ENCODE data around the gene NEK1. TPM values are rescaled to one million over a fixed set of nuclear protein-coding genes. Genes with fewer than 3 reads are reported as not detected.

Gene NEK1
- polyA plus RNA-seq, 1 of the 3 experiments (the other 2 are of a cell fraction), result 2.0 TPM

DNA sequence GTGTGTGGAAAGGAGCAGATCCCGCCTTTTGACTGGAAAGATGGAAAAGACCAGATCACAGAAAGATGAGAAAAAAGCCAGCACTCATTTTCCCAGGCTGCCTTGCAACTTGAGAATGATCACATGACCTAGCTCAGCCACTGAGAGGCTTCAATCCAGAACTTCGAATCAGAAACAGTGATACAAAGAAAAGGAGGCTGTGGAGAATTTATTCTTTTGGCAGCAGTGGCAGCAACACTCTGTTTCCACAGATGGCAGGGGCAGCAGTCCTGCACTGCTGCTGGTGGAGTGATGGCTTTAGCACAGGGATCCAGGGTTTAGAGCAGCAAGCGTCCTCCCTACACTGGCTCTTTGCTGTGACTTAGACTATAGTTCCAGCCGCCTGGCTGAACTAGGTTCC lies 263.8 kb downstream of the NEK1 start:
- ChIA-PET CTCF (no interaction called here), POLR2A (no interaction called here)
- Histone ChIP-seq H3K36me3 (replicated peaks in 1 of 2; ENCODE audit: control insufficient read depth in 1 of 2, insufficient read depth in 2 of 2, low read length in 1 of 2) (no peaks in the 10 kb centered on the region), H3K27me3 (ENCODE audit: insufficient read depth) (no peaks in the 10 kb centered on the region), H3F3A (replicated peaks; ENCODE audit: insufficient read depth) (no peaks in the 10 kb centered on the region), H4K20me1 (ENCODE audit: insufficient read depth) (no peaks in the 10 kb centered on the region), H3K9me2 (no peaks in the 10 kb centered on the region), H3K79me2 (ENCODE audit: insufficient read depth) (no peaks in the 10 kb centered on the region), H3K4me1 (ENCODE audit: control insufficient read depth in 1 of 2, insufficient read depth in 2 of 2, low read depth in 1 of 2, low read length in 1 of 2) (peaks cover 4 to 5% of the 10 kb centered on the region in 2 experiments; a peak in 1 of 4 replicates), H3K9me3 (no peaks in the 10 kb centered on the region), H3K9ac (no peak overlapping the region), H3K27ac (ENCODE audit: low read depth in 2 of 2, low read length in 1 of 2) (no peak overlapping the region), H3K4me2 (no peak overlapping the region), H2AFZ (ENCODE audit: low read depth) (no peak overlapping the region), H3K4me3 (ENCODE audit: low read depth in 2 of 2, low read length in 1 of 2) (no peak overlapping the region)
- 78% methylated on average over 4 of the region's 4 CpGs for WGBS (ENCODE audit: low lambda C conversion rate)
- DNase-seq, result no peak
- TF ChIP-seq, protein P1, sequence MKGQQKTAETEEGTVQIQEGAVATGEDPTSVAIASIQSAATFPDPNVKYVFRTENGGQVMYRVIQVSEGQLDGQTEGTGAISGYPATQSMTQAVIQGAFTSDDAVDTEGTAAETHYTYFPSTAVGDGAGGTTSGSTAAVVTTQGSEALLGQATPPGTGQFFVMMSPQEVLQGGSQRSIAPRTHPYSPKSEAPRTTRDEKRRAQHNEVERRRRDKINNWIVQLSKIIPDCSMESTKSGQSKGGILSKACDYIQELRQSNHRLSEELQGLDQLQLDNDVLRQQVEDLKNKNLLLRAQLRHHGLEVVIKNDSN (IDR thresholded peaks at IDR 0.05; ENCODE audit: borderline replicate concordance, low read depth), result peak; percentile 40; the same call in 1 of the 2 replicates
- no peak for TF ChIP-seq FOXJ3 (CRISPR knock-in tag; IDR thresholded peaks at IDR 0.05)

DNA sequence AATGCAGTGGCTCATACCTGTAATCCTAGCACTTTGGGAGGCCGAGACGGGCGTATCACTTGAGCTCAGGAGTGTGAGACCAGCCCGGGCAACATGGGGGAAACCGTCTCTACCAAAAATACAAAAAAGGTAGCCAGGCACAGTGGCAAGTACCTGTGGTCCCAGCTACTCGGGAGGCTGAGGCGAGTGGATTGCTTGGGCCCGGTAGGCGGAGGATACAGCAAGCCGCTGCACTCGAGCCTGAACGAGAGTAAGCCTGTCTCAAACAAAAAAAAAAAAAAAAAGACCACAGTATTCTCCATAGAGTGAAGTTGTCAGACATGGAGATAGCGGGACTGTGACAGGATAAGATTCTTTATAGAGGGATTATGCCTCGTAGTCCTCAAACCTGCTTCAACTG lies 265.5 kb downstream of the NEK1 start:
- H3K4me3 ChIP-seq (ENCODE audit: low read depth in 2 of 2, low read length in 1 of 2), result no peak overlapping the region
- CTCF ChIA-PET, result no interaction called here

More for the DNA sequence above, 265.5 kb downstream of the NEK1 start:
- Histone ChIP-seq H3K4me2 (no peak overlapping the region), H3K36me3 (replicated peaks in 1 of 2; ENCODE audit: control insufficient read depth in 1 of 2, insufficient read depth in 2 of 2, low read length in 1 of 2) (no peaks in the 10 kb centered on the region), H3F3A (replicated peaks; ENCODE audit: insufficient read depth) (no peaks in the 10 kb centered on the region), H4K20me1 (ENCODE audit: insufficient read depth) (no peaks in the 10 kb centered on the region), H3K4me1 (ENCODE audit: control insufficient read depth in 1 of 2, insufficient read depth in 2 of 2, low read depth in 1 of 2, low read length in 1 of 2) (peaks cover 4 to 5% of the 10 kb centered on the region in 2 experiments; a peak in 1 of 4 replicates), H3K27me3 (ENCODE audit: insufficient read depth) (no peaks in the 10 kb centered on the region), H2AFZ (ENCODE audit: low read depth) (no peak overlapping the region), H3K79me2 (ENCODE audit: insufficient read depth) (no peaks in the 10 kb centered on the region), H3K9me2 (no peaks in the 10 kb centered on the region), H3K9me3 (no peaks in the 10 kb centered on the region), H3K27ac (ENCODE audit: low read depth in 2 of 2, low read length in 1 of 2) (no peak overlapping the region), H3K9ac (no peak overlapping the region)
- WGBS (ENCODE audit: low lambda C conversion rate), result 94% methylated on average over 14 of the region's 14 CpGs
- DNase-seq, result no peak
- TF ChIP-seq RFX5 (IDR thresholded peaks at IDR 0.05; ENCODE audit: low read length), result no peak
- TF ChIP-seq EP300 (IDR thresholded peaks at IDR 0.05; ENCODE audit: borderline replicate concordance in 1 of 2, low read depth in 1 of 2, low read length in 1 of 2), result no peak
- TF ChIP-seq JUND (IDR thresholded peaks at IDR 0.05), result no peak
- TF ChIP-seq TEAD4 (IDR thresholded peaks at IDR 0.05; ENCODE audit: borderline replicate concordance, insufficient read depth), result no peak
- no peak for TF ChIP-seq POLR2AphosphoS5 (IDR thresholded peaks at IDR 0.05; ENCODE audit: low read depth, low read length)
- TF ChIP-seq ELF1 (IDR thresholded peaks at IDR 0.05), result no peak
- no peak for TF ChIP-seq TCF12 (IDR thresholded peaks at IDR 0.05)
- TF ChIP-seq, protein P2, sequence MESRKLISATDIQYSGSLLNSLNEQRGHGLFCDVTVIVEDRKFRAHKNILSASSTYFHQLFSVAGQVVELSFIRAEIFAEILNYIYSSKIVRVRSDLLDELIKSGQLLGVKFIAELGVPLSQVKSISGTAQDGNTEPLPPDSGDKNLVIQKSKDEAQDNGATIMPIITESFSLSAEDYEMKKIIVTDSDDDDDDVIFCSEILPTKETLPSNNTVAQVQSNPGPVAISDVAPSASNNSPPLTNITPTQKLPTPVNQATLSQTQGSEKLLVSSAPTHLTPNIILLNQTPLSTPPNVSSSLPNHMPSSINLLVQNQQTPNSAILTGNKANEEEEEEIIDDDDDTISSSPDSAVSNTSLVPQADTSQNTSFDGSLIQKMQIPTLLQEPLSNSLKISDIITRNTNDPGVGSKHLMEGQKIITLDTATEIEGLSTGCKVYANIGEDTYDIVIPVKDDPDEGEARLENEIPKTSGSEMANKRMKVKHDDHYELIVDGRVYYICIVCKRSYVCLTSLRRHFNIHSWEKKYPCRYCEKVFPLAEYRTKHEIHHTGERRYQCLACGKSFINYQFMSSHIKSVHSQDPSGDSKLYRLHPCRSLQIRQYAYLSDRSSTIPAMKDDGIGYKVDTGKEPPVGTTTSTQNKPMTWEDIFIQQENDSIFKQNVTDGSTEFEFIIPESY (IDR thresholded peaks at IDR 0.05; ENCODE audit: borderline replicate concordance, low read depth), result no peak
- no peak for TF ChIP-seq SMC3 (IDR thresholded peaks at IDR 0.05; ENCODE audit: low read depth, low read length)
- no peak for TF ChIP-seq FOXM1 (IDR thresholded peaks at IDR 0.05; ENCODE audit: low read depth)
- TF ChIP-seq NFIC (IDR thresholded peaks at IDR 0.05; ENCODE audit: borderline replicate concordance), result no peak
- no peak for TF ChIP-seq RXRA (IDR thresholded peaks at IDR 0.05; ENCODE audit: borderline replicate concordance, low read depth)
- no peak for TF ChIP-seq TAF1 (IDR thresholded peaks at IDR 0.05; ENCODE audit: borderline replicate concordance, low read depth, low read length)
- POLR2A ChIA-PET, result no interaction called here
